ENCODE results near the gene SLC16A1.
A peak's percentile ranks its signal among the peaks of the same experiment; 100 is the strongest.
"Not testable (repeated sequence)": the region's sequence is repeated elsewhere in the genome, so short reads cannot be mapped to it uniquely, and the experiment has no call there.

The SLC16A1 gene

GRCh38 chr1:112955773-112956543, at the start of gene SLC16A1:
TSS of gene SLC16A1 (minus strand) at chr1:112956196. CDS start at chr1:112929308, 26,888 bp downstream.
- DNase-seq, result peak; percentile 91

DNA sequence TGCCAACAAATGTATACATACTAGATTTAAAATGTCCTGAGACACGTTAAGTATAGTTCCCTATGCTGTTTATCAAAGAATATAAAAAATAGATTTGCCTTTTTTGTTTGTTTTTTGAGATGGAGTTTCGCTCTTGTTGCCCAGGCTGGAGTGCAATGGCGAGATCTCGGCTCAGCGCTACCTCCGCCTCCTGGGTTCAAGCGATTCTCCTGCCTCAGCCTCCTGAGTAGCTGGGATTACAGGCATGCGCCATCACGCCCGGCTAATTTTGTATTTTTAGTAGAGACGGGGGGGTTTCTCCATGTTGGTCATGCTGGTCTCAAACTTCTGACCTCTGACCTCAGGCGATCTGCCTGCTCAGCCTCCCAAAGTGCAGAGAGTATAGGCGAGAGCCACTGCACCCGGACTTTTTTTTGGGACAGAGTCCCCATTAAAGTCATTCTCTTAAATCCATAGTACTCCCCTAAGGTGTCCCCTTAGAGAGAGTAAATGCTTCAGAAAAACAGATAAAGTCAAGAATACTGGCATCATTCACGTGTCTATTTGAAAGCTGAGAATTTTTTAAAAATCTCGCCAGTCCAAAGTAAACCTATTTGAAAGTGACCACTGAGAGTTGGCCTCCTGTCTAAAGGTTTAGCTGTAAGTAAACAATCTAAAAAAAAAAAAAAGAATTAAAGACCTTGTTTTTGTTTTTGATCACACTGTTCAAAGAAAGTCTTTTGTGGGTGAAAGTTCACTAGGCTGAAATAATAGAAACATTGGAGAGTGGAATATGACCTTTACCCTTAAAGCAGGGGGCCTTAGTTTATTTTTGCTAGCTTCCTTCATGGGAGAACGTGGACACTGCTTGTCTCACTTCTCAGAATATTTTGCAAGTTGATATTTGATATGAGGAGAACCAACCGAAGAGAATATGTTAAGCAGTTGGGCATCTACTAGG, 48.0 kb upstream of the SLC16A1 start:
- DNase-seq, result no peak

- no peak for DNase-seq
Measured at GRCh38 chr1:113002297-113002696, 46.3 kb upstream of the SLC16A1 start.

- DNase-seq, result no peak
Measured at GRCh38 chr1:112998592-112999235, 42.7 kb upstream of the SLC16A1 start.

GRCh38 chr1:112997781-112998180, 41.8 kb upstream of the SLC16A1 start:
- DNase-seq, result no peak

DNA sequence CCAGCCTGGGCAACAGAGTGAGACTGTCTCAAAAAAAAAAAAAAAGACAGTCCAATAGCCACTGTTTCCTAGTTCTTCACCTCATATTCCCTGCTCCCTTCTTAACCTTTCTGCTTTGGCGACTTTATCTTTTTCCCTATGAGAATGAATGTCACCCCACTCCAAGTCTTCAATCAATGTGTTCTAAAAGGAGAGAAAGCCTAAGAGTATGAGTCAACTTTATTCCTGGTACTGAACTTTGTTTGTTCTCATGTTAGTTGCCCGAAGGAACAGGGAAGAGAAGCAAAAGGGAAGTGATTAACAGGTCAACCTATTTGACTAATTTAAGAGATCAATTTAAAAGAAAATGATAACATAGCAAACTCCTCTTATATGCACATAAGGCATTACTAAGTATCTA, 39.9 kb upstream of the SLC16A1 start:
- no peak for DNase-seq

DNA sequence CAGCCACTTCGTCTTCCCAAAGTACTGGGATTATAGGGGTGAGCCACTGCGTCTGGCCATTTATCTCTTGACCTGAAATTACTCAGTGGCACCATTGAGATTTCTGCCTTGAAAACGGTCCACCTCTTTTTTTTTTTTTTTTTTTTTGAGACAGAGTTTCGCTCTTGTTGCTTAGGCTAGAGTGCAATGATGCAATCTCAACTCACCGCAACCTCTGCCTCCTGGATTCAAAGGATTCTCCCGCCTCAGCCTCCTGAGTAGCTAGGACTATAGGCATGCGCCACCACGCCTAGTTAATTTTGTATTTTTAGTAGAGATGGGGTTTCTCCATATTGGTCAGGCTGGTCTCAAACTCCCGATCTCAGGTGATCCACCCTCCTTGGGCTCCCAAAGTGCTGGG, 39.0 kb upstream of the SLC16A1 start:
- not testable (repeated sequence) for DNase-seq

- no peak for DNase-seq
Measured at GRCh38 chr1:112992780-112993179, 36.8 kb upstream of the SLC16A1 start.

GRCh38 chr1:112991402-112992120, 35.6 kb upstream of the SLC16A1 start:
- no peak for DNase-seq

DNA sequence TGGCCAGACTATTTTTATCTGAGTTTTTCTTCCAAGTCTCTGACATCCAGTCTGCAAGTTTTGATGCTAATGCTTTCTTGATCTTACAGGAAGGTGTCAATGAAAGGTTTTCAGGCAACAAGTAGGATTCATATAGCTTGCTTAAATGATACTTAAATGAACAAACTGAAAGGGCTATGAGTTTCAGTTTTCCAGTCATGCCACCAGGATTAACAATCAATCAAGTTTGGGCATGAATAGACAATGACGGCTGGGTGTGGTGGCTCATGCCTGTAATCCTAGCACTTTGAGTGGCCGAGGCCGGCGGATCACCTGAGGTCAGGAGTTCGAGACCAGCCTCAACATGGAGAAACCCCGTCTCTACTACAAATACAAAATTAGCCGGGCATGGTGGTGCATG, 34.3 kb upstream of the SLC16A1 start:
- DNase-seq, result no peak

GRCh38 chr1:112988367-112988766, 32.4 kb upstream of the SLC16A1 start:
- DNase-seq, result no peak

GRCh38 chr1:112985123-112985522, 29.1 kb upstream of the SLC16A1 start:
- no peak for DNase-seq

DNA sequence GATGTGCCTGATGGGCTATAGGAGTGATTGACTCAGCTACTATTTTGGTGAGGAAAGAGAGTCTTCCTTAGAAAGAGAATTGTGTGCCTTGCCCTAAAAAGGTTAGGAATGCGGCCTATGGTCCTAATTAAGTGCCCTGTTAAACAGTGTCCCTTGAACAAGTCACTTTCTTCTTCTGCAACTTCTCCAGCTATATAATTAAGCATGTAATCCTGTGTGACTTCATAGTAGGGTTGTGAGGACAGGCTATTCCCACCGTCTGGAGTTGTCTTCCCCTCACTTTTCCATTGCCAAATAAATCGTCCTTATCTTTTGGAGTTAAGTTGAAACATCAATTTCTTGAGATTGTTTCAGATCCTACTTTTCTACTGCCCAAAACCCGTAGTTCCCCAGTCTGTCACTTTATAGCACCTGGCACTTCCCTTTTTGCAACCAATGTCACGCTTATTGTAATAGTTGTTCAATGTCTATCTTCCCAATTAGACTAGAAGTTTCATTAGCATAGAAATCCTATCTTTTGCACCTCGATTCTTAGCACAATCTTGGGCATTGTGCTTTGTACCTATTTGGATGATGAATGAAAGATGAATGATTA, 27.6 kb upstream of the SLC16A1 start:
- no peak for DNase-seq

DNA sequence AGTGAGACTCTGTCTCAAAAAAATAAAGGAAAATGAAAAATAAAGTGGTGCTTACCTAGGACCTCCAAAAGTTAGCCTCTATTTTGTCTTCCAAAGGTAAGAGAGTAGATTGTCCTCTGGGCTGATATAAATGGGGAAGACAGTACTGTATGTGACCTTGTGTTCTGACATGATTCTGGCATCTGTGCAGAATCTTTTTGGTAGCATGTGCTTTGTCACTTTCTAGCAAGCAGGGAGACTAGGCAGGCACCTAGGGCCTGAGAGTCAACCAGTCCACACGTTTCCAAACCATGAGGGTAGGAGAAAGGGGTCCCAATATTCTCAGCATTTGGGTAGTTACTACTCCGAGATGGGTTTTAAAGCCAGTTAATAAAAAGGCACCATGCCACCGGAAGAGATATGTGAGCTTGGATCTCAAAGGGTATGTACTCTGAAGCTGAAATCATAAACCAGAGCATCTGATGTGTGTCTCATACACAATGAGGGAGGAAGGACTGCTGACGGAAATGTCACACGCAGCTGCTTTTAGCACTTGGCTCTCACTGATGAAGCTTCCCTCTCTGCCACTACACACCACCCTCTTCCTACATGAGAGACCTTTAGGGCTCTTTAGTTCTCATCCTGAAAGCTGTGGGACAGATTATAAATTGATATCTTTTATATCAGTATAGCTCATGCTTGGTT, 27.0 kb upstream of the SLC16A1 start:
- no peak for DNase-seq

DNA sequence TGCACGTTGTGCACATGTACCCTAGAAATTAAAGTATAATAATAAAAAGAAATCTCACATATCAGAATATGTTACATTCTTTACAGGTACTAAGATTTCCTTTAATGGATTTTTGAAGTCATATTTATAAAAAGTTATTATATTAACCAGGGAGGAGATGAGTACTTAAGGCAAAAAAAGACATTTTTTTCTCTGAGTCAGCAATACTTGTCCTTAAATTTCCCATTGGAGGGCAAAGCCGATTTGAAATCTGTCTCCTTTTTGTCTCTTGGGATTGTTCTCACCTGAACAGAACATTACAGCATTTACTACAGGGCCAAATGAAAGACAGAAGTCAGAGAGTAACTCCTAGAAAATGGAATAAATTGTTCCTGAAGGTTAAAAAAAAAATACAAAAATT, 26.3 kb upstream of the SLC16A1 start:
- no peak for DNase-seq

DNA sequence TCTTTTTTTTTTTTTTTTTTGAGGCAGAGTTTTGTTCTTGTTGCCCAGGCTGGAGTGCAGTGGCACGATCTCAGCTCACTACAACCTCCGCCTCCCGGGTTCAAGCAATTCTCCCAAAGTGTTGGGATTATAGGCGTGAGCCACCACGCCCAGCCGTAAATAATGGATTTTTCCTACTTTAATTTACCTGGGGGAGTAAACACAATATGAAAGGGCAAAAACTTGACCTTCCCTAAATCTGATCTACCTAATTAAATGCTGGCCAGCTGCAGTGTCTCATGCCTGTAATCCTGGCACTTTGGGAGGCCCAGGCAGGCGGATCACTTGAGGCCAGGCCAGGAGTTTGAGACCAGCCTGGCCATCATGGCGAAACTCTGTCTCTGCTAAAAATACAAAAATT, 25.8 kb upstream of the SLC16A1 start:
- DNase-seq, result not testable (repeated sequence)

- DNase-seq, result no peak
Measured at GRCh38 chr1:112981426-112981825, 25.4 kb upstream of the SLC16A1 start.

DNA sequence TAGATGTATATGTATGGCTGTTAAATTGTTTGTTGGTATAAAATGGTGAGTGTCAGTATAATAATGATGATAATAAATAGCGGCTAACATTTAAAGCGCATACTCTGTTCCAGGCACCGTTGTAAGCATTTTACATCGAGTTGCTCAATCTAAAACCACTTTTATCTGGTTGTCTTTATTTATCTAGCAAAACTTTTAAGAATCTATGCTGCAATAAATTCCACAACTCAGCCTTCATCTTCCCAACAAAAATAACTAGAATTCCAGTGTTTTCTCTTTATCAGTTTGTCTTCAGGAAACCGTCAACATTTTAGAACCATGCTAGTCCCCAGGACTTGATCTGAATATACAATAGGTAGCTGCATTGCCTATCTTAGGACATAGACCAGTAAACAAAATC, 19.3 kb upstream of the SLC16A1 start:
- DNase-seq, result no peak

DNA sequence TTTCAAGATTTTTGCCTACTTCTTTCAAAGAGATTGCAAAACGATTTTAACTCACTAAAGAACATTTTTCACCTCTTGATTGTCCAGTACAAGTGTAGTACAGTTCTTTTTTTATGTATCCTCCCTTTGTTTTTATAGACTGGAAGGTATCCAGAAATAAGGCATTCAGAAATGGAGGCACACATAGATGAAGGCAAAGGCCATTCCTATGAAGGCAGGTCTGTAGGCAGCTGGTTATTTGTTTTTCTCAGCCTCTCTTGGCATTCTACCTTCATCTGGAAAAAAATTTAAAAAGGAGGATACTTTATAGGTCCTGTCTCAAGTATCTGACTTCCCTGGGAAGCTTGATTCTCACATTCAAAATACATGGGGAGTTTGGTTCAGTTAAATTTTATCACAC, 18.6 kb upstream of the SLC16A1 start:
- DNase-seq, result no peak

GRCh38 chr1:112973788-112974187, 17.8 kb upstream of the SLC16A1 start:
- DNase-seq, result no peak

- DNase-seq, result no peak
Measured at GRCh38 chr1:112971006-112971405, 15.0 kb upstream of the SLC16A1 start.

DNA sequence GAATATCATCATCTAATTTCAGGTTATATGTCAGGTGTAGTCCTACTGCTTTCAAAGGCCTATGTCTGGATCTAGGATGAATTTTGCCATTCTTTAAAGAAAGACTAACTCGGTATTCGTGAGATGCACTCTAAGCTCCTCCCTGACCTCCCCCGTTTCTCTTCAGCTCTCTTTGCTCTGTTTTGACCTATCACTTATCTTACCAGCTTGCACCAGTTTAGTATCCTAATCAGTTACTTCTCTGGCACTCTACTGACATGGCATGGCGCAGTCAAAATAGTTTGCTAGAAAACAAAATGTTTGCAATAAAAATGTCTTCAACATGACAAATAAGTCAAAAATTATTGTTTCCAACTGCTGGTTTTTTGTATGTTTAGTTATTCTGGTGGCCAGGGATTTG, 8.4 kb upstream of the SLC16A1 start:
- no peak for DNase-seq

Data from CD4-positive, alpha-beta T cell treated with Interleukin-12 subunit alpha and Interleukin-12 subunit beta, for 1 hour (primary cell).